Measurements from ENCODE around the gene FANCL.
"Not testable (repeated sequence)": the region's sequence is repeated elsewhere in the genome, so short reads cannot be mapped to it uniquely, and the experiment has no call there.

FANCL gene

DNA sequence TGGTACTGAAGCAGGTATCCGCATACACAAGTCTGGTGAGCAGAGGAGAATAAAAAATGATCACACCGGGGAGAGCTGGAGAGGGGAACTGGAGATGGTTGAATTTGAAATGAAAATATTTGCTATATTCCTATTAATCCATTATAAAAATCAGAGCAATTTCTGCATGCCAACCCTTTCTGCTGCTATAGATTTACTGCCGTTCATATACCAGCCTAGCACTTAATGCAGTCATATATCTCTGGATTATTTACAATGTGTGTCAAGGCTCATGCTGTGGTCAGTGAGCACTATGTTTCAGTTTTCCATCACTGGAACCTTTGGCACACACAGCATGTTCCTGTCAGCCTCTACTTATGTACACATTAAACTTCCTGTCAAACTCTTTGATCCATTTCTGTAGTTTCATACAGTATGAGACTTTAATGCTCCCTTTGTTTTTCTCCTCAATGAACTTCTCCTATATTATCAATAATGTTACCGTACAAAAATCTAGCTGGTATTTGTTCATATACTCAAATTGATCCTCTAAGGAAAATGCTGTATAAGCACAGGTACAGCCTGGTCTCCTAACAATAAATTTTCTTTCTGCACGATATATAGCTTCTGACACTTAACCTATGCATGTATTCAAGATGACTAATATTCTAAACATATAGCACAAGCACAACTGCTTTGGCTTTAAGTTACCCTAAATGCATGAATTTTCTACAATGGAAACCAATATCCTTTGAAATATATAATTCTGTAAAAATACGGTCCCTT is 36.7 kb downstream of the FANCL start:
- DNase-seq = no peak

DNA sequence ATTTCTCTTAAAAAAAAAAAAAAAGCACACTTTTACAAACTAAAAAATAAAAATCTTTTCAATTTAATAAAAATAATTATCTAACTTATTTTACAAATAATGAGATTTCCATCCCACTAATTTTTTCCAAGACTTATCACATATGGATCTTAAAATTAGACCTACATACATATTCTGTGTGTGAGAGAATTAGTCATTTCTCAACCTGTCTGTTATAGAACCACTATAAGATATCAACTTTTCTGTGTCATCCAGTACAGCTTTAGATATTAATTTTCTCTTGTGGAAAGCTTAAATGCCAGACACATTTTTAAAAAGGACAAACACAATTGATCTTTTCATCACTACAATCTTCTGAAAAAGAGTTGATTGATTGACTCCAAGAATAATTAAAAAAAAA is 38.1 kb downstream of the FANCL start:
- no peak for DNase-seq

DNA sequence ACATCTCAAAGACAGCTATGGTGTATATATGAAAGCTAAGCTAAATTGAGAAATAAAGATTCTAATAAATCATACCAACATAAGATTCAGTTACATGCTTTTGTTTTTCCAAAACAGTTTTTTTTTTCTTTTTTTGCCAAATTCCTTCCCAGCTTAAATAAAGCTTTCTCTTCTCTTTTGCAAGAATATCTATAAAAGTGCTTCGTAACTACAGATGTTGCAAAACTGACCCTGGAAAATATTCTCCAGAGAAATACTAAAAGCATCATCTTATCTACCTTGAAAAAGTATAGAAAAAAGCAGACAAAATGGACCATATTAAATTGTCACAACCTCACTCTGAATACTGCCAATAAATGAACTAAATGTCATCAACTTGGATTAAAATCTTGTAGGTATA is 38.7 kb downstream of the FANCL start:
- DNase-seq = no peak

DNA sequence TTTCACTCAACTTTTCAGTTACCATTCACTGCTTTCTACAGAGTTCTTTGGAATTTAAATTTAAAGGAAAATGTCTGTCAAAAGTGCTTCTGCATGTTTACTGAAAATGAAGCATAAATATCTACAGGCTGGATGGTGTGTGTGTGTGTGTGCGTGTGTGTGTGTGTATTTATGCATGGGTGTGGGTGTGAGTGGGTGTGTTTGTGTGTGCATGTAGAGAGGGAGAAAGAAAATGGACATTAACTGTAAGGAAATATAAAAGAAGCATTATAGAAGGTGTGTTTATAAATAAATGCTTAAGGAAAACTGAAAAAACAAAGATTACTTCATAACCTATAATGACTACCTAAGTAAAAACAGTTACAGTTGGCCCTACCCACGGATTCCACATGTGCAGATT is 43.2 kb downstream of the FANCL start:
- DNase-seq = no peak

DNA sequence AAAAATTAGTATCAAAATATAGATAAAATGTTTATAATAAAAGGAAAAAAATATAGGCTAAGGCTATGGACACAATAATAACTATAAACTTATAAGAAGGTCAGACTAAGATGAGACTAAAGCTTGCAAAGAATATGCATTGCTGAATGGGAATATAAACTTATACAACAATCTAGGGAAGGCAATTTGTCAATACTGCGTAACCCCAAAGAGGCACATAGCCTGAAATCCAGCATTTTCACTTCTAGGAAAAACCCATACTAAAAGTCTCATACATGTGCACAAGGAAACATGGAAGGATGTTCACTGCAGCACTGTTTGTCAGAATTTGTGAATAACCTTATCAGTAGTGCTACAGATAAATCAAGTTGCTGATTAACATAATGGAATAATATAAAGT is 45.5 kb downstream of the FANCL start:
- no peak for DNase-seq

DNA sequence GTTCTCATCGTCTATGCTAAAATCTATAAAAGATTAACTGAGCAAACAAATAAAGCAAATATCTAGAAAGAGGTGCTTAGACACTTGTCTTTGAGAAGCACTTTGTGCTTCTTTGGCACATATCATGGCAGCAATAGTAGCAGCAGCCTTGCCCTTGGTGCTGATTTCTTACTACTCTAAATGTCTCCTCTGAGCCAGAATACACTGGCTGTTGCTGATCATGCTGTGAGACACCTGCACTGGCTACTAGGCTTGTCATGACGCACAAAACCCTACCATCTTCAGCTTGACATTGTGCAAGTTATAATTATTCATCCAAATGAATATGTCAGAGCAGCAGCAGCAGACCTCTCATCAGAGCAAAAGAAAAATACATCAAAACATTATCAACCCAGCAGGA is 46.7 kb downstream of the FANCL start:
- DNase-seq = no peak

DNA sequence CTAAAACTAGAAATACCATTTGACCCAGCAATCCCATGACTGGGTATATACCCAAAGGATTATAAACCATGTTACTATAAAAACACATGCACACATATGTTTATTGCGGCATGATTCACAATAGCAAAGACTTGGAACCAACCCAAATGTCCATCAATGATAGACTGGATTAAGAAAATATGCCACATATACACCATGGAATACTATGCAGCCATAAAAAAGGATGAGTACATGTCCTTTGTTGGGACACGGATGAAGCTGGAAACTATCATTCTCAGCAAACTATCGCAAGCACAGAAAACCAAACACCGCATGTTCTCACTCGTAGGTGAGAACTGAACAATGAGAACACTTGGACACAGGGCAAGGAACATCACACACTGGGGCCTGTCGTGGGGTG is 54.1 kb downstream of the FANCL start:
- DNase-seq = not testable (repeated sequence)

DNA sequence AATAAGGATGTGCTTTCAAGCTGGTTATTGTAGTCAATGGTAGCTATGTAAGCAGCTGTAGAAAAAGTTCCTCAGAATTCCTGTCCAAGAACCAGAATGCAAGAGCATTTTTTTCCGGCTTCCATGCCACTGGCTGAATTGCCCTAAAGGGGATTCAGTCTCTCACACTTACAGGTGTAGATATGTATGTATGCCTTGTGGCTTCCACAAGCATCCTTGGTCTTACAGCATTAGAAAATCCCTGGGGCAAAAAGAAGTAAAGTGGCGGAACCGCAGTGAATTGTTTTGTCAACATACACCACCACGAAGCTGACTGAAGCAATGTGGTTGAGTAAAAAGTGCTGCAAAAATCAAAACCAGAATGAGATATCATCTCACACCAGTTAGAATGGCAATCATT is 54.6 kb downstream of the FANCL start:
- DNase-seq = no peak

DNA sequence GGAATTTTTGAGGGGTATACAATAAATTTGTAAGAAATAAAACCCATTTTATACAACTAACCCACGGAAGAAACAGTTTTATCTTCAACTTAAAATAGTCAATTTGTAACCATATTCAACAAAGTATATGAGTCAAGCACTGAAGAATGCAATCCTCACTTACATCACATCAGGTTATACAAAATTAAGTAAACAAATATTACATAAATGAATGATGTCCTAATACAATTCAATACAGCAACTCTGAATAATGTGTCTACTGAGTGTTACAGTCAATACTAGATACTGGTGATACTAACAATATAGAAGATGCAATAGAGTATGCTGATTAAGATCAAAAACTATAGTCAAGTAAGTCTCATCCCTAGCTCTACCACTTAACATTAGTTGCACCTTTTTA is 58.6 kb downstream of the FANCL start:
- no peak for DNase-seq

DNA sequence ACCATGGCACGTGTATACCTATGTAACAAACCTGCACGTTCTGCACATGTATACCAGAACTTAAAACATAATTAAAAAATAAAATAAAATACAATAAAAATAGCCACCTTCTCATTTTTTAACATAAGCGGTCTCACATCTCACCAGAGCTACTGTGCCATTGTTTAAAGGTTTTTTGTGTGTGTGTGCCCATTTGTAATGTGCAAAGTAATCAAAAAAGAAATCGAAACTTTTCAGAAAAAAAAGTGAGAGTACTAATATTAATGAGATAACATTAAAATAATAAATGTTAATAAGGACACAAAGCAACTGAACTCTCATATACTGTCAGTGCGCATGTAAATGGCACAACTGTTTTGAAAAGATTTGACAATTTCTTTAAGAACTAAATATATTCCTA is 60.5 kb downstream of the FANCL start:
- DNase-seq = no peak

DNA sequence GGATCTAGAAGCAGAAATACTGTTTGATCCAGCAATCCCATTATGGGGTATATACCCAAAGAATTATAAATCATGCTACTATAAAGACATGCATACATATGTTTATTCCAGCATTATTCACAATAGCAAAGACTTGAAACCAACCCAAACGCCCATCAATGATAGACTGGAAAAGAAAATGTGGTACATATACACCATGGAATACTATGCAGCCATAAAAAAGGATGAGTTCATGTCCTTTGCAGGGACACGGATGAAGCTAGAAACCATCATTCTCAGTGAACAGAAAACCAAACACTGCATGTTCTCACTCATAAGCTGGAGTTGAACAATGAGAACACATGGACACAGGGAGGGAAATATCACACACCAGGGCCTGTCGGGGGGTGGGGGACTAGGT is 61.0 kb downstream of the FANCL start:
- DNase-seq = not testable (repeated sequence)

DNA sequence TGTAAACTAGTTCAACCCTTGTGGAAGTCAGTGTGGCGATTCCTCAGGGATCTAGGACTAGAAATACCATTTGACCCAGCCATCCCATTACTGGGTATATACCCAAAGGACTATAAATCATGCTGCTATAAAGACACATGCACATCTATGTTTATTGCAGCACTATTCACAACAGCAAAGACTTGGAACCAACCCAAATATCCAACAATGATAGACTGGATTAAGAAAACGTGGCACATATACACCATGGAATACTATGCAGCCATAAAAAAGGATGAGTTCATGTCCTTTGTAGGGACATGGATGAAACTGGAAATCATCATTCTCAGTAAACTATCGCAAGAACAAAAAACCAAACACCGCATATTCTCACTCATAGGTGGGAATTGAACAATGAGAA is 63.9 kb downstream of the FANCL start:
- not testable (repeated sequence) for DNase-seq

DNA sequence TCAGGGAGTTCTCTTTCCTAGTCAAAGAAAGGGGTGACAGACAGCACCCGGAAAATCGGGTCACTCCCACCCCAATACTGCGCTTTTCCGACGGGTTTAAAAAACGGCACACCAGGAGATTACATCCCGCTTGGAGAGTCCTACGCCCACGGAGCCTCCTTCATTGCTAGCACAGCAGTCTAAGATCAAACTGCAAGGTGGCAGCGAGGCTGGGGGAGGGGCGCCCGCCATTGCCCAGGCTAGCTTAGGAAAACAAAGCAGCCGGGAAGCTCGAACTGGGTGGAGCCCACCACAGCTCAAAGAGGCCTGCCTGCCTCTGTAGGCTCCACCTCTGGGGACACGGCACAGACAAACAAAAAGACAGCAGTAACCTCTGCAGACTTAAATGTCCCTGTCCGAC is 69.3 kb downstream of the FANCL start:
- DNase-seq = not testable (repeated sequence)

DNA sequence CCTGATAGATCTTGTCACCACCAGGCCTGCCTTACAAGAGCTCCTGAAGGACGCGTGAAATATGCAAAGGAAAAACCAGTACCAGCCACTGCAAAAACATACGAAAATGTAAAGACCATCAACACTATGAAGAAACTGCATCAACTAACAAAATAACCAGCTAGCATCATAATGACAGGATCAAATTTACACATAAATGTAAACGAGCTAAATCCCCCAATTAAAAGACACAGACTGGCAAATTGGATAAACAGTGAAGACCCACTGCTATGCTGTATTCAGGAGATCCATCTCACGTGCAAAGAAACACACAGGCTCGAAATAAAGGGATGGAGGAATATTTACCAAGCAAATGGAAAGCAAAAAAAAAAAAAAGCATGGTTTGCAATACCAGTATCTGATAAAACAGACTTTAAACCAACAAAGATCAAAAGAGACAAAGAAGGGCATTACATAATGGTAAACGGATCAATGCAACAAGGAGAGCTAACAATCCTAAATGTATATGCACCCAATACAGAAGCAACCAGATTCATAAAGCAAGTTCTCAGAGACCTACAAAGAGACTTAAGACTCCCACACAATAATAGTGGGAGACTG is 70.7 kb downstream of the FANCL start:
- not testable (repeated sequence) for DNase-seq

DNA sequence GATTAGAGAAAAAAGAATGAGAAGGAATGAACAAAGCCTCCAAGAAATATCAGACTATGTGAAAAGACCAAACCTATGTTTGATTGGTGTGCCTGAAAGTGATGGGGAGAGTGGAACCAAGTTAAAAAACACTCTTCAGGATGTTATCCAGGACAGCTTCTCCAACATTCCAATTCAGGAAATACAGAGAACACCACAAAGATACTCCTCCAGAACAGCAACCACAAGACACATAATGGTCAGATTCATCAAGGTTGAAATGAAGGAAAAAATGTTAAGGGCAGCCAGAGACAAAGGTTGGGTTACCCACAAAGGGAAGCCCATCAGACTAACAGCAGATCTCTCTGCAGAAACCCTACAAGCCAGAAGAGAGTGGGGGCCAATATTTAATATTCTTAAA is 71.3 kb downstream of the FANCL start:
- DNase-seq = not testable (repeated sequence)

DNA sequence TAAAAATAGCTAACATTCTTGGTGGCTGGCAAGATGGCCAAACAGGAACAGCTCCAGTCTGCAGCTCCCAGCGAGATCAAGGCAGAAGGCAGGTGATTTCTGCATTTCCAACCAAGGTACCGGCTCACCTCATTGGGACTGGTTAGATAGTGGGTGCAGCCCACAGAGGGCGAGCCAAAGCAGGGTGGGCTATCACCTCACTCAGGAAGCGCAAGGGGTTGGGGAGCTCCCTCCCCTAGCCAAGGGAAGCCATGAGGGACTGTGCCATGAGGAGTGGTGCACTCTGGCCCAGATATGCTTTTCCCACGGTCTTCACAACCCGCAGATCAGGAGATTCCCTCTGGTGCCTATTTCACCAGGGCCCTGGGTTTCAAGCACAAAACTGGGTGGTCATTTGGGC is 73.0 kb downstream of the FANCL start:
- not testable (repeated sequence) for DNase-seq

DNA sequence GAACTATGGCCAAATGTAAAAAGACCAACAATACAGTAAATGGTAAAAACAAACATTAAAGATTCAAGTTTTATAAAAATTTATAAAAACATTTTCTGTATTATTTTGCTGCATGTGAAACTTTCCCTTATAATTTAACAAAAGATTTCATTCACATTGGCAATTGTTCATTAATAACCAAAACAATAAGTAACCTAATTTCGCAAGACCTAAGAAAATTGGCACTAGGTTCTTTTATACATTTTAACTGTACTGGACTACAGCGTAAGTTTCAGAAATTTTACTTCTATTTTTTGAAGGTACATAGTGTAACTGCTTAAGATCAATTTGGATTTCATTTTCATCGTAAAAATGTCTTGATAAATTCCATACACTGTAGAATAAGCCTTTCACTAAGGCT is 77.2 kb downstream of the FANCL start:
- no peak for DNase-seq

DNA sequence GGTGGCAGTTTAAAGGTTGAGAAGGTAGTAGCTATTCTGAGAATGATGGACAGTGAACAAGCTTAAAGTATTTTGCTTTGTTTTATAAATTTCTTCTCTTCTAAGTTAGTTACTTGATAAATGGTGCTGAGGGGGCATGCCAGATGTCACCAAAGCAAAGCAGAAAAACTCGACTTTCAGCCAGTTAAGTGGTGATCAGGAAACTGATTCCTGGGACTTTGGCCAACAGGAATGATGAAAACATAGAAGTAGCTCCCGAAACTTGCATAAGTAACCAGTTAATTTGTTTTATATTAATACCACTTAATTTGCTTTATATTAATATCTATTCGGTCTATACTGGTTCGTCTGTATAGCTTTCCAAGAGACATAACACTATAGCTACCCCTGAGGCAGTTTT is 82.6 kb downstream of the FANCL start:
- DNase-seq = no peak

DNA sequence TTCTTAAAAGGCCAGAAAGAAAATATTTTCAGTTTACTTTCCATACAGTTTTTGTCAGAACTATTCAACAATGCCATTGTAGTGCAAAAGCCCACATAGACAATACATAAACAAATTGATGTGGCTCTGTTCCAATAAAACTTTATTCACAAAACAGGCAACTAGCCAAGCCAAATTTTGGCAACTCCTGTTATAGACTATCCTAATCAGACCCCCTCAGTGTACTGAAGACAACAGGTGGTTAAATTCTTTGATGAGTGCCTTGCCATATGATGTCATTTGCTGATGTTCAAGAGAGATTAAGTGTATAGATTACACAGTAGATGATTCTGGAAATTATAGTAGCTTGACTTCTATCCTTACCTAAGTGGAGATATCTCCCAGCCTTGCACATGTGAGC is 83.4 kb downstream of the FANCL start:
- no peak for DNase-seq

DNA sequence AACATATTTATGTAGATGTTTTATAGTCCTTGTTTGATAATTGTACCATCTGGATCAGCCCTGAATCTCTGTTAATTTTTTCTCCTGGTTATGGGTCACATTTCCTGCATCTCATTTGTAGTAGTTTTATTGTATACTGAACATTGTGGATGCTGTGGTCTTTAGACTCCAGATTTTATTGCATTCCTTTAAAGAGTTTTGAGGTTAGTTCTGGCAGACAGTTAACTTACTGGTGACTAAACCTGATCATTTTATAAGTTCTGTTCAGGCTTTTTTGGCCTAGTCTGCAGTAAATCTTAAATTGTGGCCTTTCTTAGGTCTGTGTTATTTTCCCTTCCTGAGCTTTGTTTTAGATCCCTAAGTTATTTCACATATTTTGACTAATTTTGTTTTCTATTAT is 84.3 kb downstream of the FANCL start:
- no peak for DNase-seq

DNA sequence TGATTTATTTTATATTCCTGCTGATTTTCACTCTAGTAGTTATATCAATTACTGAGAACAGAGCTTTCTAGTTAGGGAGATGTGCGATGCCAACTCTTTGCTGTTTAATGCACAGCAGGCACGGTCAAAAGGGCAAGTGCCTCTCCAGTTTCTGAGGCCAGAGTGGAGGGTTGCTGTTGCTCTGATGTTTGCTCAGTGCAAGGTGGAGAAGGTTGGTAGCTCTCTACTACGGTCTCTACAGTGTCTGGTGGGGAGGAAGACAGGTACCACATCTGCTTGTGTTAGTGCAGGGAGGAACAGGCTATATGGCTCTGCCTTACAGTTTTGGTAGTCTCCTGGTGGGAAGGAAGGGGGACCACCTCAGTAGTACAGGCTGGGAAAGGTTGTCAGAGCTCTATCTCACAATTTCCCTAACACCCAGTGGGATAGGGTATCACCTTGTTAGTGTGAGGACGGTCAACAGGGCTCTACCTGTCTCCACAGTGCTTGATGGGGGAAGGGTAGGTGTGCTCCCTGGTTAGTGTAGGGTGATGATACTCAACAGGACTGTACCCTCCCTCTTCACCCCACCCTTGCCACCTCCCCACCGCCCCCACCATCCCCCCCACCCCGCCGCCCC is 85.9 kb downstream of the FANCL start:
- no peak for DNase-seq

DNA sequence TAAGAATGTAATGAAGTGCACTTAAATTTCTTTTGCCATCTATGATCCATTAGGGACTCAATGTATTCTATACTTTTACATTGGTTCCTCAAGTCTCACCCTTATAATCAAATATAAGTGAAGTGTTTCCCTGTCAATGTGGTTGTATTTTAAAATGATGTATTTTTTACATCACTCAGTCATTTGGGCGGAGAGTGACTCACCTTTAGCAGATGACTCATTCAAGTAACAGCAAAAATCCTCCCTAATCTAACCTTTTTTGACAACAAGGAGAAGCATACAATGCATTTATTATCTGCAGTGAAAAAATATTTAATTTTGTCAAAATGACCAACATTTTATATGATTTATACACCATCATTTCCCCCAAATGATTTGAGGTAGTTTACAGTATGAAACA is 94.4 kb downstream of the FANCL start:
- DNase-seq = no peak

DNA sequence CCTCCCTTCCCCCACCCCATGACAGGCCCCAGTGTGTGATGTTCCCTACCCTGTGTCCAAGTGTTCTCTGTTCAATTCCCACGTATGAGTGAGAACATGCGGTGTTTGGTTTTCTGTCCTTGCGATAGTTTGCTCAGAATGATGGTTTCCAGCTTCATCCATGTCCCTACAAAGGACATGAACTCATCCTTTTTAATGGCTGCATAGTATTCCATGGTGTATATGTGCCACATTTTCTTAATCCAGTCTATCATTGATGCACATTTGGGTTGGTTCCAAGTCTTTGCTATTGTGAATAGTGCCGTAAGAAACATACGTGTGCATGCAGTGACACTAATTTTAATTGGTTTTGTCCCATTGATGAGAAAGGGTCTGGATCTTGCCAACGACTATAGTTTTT is 95.4 kb downstream of the FANCL start:
- DNase-seq = not testable (repeated sequence)

DNA sequence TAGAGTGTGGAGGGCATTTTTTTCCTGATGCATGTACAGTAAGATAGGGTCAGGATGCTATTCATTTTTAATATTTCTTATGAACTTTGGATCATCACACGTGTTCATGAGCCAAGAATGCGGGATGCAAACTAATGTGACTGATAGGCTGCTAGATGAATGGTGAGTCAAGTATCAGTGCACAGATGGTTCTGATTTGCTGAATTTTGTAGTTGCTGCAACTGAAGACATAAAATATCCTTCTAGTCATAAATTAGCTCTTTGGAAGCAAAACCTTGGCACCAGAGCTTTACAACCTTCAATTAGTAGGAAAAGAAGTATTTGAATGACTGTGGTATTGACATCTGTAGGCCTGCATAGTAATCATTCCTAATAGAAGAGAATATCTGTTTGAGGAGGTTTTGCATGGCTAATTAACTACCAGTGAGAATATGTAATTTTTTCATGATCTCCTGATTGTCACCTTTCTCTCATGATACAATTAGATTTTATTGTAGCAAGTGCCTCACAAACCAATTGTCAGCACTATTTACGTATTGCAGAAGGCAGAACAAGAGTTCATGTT is 100.5 kb downstream of the FANCL start:
- DNase-seq = no peak
